Measurements from ENCODE around the gene MRPS18A.

GRCh38 chr6:43713643-43714310 is 26.2 kb upstream of the MRPS18A start:
- TF ChIP-seq ZNF274 (IDR thresholded peaks at IDR 0.05; ENCODE audit: low read depth, low read length) = no peak
- TF ChIP-seq YY1 (IDR thresholded peaks at IDR 0.05; ENCODE audit: insufficient read depth, insufficient read length) = no peak
